Measurements from ENCODE around the gene PDE4B. TPM values are rescaled to one million over a fixed set of nuclear protein-coding genes. Genes with fewer than 3 reads are reported as not detected.

PDE4B gene
- total RNA-seq, 2 experiments from 2014 or later: 2.4 to 3.1 TPM

DNA sequence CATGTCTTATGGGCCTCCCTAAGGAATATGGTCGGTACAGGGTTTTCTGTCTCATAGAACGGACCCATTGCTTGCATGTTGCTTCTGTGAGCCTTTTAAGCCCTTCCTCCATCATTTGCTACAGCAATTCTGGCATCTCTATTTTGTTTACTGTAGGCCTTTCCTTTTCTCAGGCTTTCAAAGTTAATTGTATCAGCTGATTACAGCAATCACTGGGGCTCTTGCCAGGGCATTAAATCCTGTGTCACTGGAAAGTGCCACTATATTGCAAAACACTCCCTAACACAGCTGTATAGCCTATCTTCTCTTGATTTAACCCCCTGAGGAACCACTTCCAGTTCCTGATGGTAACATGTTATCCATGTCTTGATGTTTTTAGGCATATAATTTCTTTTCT is 156.5 kb downstream of the PDE4B start:
- CTCF ChIA-PET (ENCODE audit: unreplicated experiment): no interaction called here
- H3K4me3 ChIP-seq (ENCODE audit: low read depth, low read length, poor library complexity, severe bottlenecking): no peak overlapping the region
- H3K27ac ChIP-seq (ENCODE audit: low read depth, low read length, poor library complexity, severe bottlenecking): no peak overlapping the region
- no peaks in the 10 kb centered on the region for H3K9me2 ChIP-seq (ENCODE audit: insufficient read depth, low read length)
- no peak overlapping the region for H3K4me2 ChIP-seq (ENCODE audit: low read length)
- intact Hi-C loops (cut with micrococcal nuclease; ENCODE audit: unreplicated experiment): no loop called here
- no peak overlapping the region for H2AFZ ChIP-seq (ENCODE audit: low read length)
- H4K20me1 ChIP-seq (ENCODE audit: insufficient read depth, low read length): no peaks in the 10 kb centered on the region
- DNase-seq (ENCODE audit: low spot score): no peak
- POLR2A ChIA-PET: no interaction called here
- H3K4me1 ChIP-seq (ENCODE audit: insufficient read depth, low read length, poor library complexity, severe bottlenecking): no peaks in the 10 kb centered on the region
- H3K9me3 ChIP-seq (ENCODE audit: low read length): no peaks in the 10 kb centered on the region
- H3K36me3 ChIP-seq (ENCODE audit: insufficient read depth, low read length): no peaks in the 10 kb centered on the region
- BruUV-seq (replicated peaks): no TSS peak
- no peaks in the 10 kb centered on the region for H3K79me2 ChIP-seq (ENCODE audit: insufficient read depth, low read depth, low read length)
- TF ChIP-seq, protein P1, sequence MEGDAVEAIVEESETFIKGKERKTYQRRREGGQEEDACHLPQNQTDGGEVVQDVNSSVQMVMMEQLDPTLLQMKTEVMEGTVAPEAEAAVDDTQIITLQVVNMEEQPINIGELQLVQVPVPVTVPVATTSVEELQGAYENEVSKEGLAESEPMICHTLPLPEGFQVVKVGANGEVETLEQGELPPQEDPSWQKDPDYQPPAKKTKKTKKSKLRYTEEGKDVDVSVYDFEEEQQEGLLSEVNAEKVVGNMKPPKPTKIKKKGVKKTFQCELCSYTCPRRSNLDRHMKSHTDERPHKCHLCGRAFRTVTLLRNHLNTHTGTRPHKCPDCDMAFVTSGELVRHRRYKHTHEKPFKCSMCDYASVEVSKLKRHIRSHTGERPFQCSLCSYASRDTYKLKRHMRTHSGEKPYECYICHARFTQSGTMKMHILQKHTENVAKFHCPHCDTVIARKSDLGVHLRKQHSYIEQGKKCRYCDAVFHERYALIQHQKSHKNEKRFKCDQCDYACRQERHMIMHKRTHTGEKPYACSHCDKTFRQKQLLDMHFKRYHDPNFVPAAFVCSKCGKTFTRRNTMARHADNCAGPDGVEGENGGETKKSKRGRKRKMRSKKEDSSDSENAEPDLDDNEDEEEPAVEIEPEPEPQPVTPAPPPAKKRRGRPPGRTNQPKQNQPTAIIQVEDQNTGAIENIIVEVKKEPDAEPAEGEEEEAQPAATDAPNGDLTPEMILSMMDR (conservative IDR thresholded peaks at IDR 0.05; ENCODE audit: low read length): no peak
- no peak for TF ChIP-seq EZH2phosphoT487 (IDR thresholded peaks at IDR 0.05; ENCODE audit: borderline replicate concordance, low read depth, low read length)

GRCh38 chr1:65949933-65950332 is 157.2 kb downstream of the PDE4B start:
- BruUV-seq (replicated peaks): no TSS peak
- POLR2A ChIA-PET: no interaction called here
- intact Hi-C loops (cut with micrococcal nuclease; ENCODE audit: unreplicated experiment): no loop called here

GRCh38 chr1:65952696-65953095 is 160.0 kb downstream of the PDE4B start:
- Histone ChIP-seq H3K27ac (ENCODE audit: low read depth, low read length, poor library complexity, severe bottlenecking) (no peak overlapping the region), H4K20me1 (ENCODE audit: insufficient read depth, low read length) (no peaks in the 10 kb centered on the region), H3K36me3 (ENCODE audit: insufficient read depth, low read length) (no peaks in the 10 kb centered on the region), H3K9me2 (ENCODE audit: insufficient read depth, low read length) (no peaks in the 10 kb centered on the region), H2AFZ (ENCODE audit: low read length) (no peak overlapping the region), H3K4me3 (ENCODE audit: low read depth, low read length, poor library complexity, severe bottlenecking) (no peak overlapping the region), H3K9me3 (ENCODE audit: low read length) (no peaks in the 10 kb centered on the region), H3K4me2 (ENCODE audit: low read length) (no peak overlapping the region), H3K79me2 (ENCODE audit: insufficient read depth, low read depth, low read length) (no peaks in the 10 kb centered on the region), H3K4me1 (ENCODE audit: insufficient read depth, low read length, poor library complexity, severe bottlenecking) (no peaks in the 10 kb centered on the region)
- no peak for DNase-seq (ENCODE audit: low spot score)
- POLR2A ChIA-PET: interaction anchor here (0.6 kb wide), 2 partner anchors 434 to 606 kb away, joined by 3 read pairs; no protein-coding TSS in a partner anchor
- CTCF ChIA-PET (ENCODE audit: unreplicated experiment): no interaction called here
- intact Hi-C loops (cut with micrococcal nuclease; ENCODE audit: unreplicated experiment): no loop called here
- TF ChIP-seq, protein P1 (conservative IDR thresholded peaks at IDR 0.05; ENCODE audit: low read length): no peak
- TF ChIP-seq EZH2phosphoT487 (IDR thresholded peaks at IDR 0.05; ENCODE audit: borderline replicate concordance, low read depth, low read length): no peak
- BruUV-seq (replicated peaks): no TSS peak

More at GRCh38 chr1:65949933-65950332, 157.2 kb downstream of the PDE4B start:
- H3K79me2 ChIP-seq (ENCODE audit: insufficient read depth, low read depth, low read length): no peaks in the 10 kb centered on the region
- no peaks in the 10 kb centered on the region for H3K36me3 ChIP-seq (ENCODE audit: insufficient read depth, low read length)
- TF ChIP-seq, protein P1 (conservative IDR thresholded peaks at IDR 0.05; ENCODE audit: low read length): no peak
- no peak for TF ChIP-seq EZH2phosphoT487 (IDR thresholded peaks at IDR 0.05; ENCODE audit: borderline replicate concordance, low read depth, low read length)
- no peaks in the 10 kb centered on the region for H3K9me3 ChIP-seq (ENCODE audit: low read length)
- no peak overlapping the region for H3K4me2 ChIP-seq (ENCODE audit: low read length)
- no peaks in the 10 kb centered on the region for H3K9me2 ChIP-seq (ENCODE audit: insufficient read depth, low read length)
- no peak overlapping the region for H3K27ac ChIP-seq (ENCODE audit: low read depth, low read length, poor library complexity, severe bottlenecking)
- DNase-seq (ENCODE audit: low spot score): no peak
- H2AFZ ChIP-seq (ENCODE audit: low read length): no peak overlapping the region
- H3K4me1 ChIP-seq (ENCODE audit: insufficient read depth, low read length, poor library complexity, severe bottlenecking): no peaks in the 10 kb centered on the region
- no peak overlapping the region for H3K4me3 ChIP-seq (ENCODE audit: low read depth, low read length, poor library complexity, severe bottlenecking)
- CTCF ChIA-PET (ENCODE audit: unreplicated experiment): no interaction called here
- H4K20me1 ChIP-seq (ENCODE audit: insufficient read depth, low read length): no peaks in the 10 kb centered on the region
